WTC11 (cell line): ENCODE measurements around the gene GNMT. TPM values are rescaled to one million over a fixed set of nuclear protein-coding genes. Genes with fewer than 3 reads are reported as not detected.

Source experiments
- ATAC-seq: fragments of 200-7000 bp; cut with Tn5 transposase; 2 replicates; pipeline ENCODE4 v1.10.0; 2021; ENCODE audit warnings: mild to moderate bottlenecking, moderate library complexity
- CTCF ChIA-PET: fragments of 300-600 bp; sonication (Branson Sonifier 250); formaldehyde crosslinking; loops from one replicate; lab custom pipeline; 2021; ENCODE audit warnings: antibody characterized with exemption; lab: Charles Lee
- POLR2A ChIA-PET: fragments of 350-600 bp; sonication (Branson Sonifier 250); formaldehyde crosslinking; loops from one replicate; lab custom pipeline; 2021; ENCODE audit warnings: antibody characterized with exemption; lab: Charles Lee
- DNase-seq: peaks from one replicate; pipeline ENCODE4 v3.0.0; 2021; ENCODE audit warnings: low spot score
- H3K27ac Mint-ChIP-seq: 2 replicates; pipeline ENCODE4 v1.8.0; 2021; ENCODE audit warnings: mixed read lengths
- H3K27me3 Mint-ChIP-seq: 2 replicates; pipeline ENCODE4 v1.8.0; 2021; ENCODE audit warnings: low read depth, mild to moderate bottlenecking, moderate library complexity, mixed read lengths
- H3K36me3 Mint-ChIP-seq: 2 replicates; pipeline ENCODE4 v1.8.0; 2021; ENCODE audit warnings: mixed read lengths
- H3K4me1 Mint-ChIP-seq: 2 replicates; pipeline ENCODE4 v1.8.0; 2022; ENCODE audit warnings: mixed read lengths
- H3K4me3 Mint-ChIP-seq: 2 replicates; pipeline ENCODE4 v1.8.0; 2021; ENCODE audit warnings: mild to moderate bottlenecking, moderate library complexity, mixed read lengths
- H3K9me3 Mint-ChIP-seq: 2 replicates; pipeline ENCODE4 v1.8.0; 2021; ENCODE audit warnings: mixed read lengths
- CTCF ChIP-seq: fragments of 200-600 bp; IDR thresholded peaks from 2 replicates; pipeline ENCODE4 v1.8.0; 2022; ENCODE audit warnings: antibody characterized with exemption
- FOXJ3 ChIP-seq: sonication (generic); formaldehyde crosslinking; IDR thresholded peaks from 2 replicates; pipeline ENCODE4 v1.9.0; 2021; ENCODE audit warnings: missing genetic modification reagents, mild to moderate bottlenecking, borderline replicate concordance
- FOXP1 ChIP-seq: sonication (generic); formaldehyde crosslinking; IDR thresholded peaks from 2 replicates; pipeline ENCODE4 v1.8.0; 2022; ENCODE audit warnings: missing genetic modification reagents, mild to moderate bottlenecking, moderate library complexity, borderline replicate concordance
- GRHL2 ChIP-seq: fragments of 250-450 bp; sonication (Bioruptor Pico); IDR thresholded peaks from 2 replicates; pipeline ENCODE4 v1.8.0; 2022; ENCODE audit warnings: mild to moderate bottlenecking, moderate library complexity; ENCODE audit not compliant: insufficient replicate concordance, severe bottlenecking
- NR2C2 ChIP-seq: sonication (generic); formaldehyde crosslinking; IDR thresholded peaks from 2 replicates; pipeline ENCODE4 v1.8.0; 2022; ENCODE audit warnings: mild to moderate bottlenecking, missing genetic modification reagents
- PRRX2 ChIP-seq: fragments of 250-450 bp; sonication (Bioruptor Pico); IDR thresholded peaks from 2 replicates; pipeline ENCODE4 v1.8.0; 2021; ENCODE audit warnings: mild to moderate bottlenecking
- RORB ChIP-seq: fragments of 250-450 bp; sonication (Bioruptor Pico); IDR thresholded peaks from 2 replicates; pipeline ENCODE4 v1.9.0; 2021; ENCODE audit warnings: mild to moderate bottlenecking
- SMAD3 ChIP-seq: sonication (generic); formaldehyde crosslinking; IDR thresholded peaks from 2 replicates; pipeline ENCODE4 v1.8.0; 2022; ENCODE audit warnings: missing genetic modification reagents, mild to moderate bottlenecking, borderline replicate concordance
- ZBTB43 ChIP-seq: sonication (generic); formaldehyde crosslinking; IDR thresholded peaks from 2 replicates; pipeline ENCODE4 v1.8.1; 2023; ENCODE audit warnings: mild to moderate bottlenecking, missing genetic modification reagents
- ZNF121 ChIP-seq: sonication (generic); formaldehyde crosslinking; IDR thresholded peaks from 2 replicates; pipeline ENCODE4 v1.8.0; 2023; ENCODE audit warnings: missing genetic modification reagents
- ZNF138 ChIP-seq: sonication (generic); formaldehyde crosslinking; conservative IDR thresholded peaks from 2 replicates; pipeline ENCODE4 v1.8.1; 2022; ENCODE audit warnings: mild to moderate bottlenecking, moderate library complexity, missing genetic modification reagents
- ZNF219 ChIP-seq: sonication (generic); formaldehyde crosslinking; IDR thresholded peaks from 2 replicates; pipeline ENCODE4 v1.8.0; 2023; ENCODE audit warnings: missing genetic modification reagents, mild to moderate bottlenecking, borderline replicate concordance
- ZNF232 ChIP-seq: sonication (generic); formaldehyde crosslinking; IDR thresholded peaks from 2 replicates; pipeline ENCODE4 v1.8.0; 2022; ENCODE audit warnings: mild to moderate bottlenecking, missing genetic modification reagents
- ZNF396 ChIP-seq: fragments of 250-450 bp; sonication (Bioruptor Pico); IDR thresholded peaks from 2 replicates; pipeline ENCODE4 v1.8.0; 2021; ENCODE audit warnings: mild to moderate bottlenecking, moderate library complexity, borderline replicate concordance
- total RNA-seq: library from RNA; stranded (reverse); gene quantifications from 3 replicates; pipeline ENCODE4 v1.2.3, GENCODE V29; 2021
- TF ChIP-seq, protein P1 (sequence below): sonication (generic); formaldehyde crosslinking; IDR thresholded peaks from 2 replicates; pipeline ENCODE4 v1.8.1; 2023; ENCODE audit warnings: mild to moderate bottlenecking, missing genetic modification reagents
- TF ChIP-seq, protein P2 (sequence below): fragments of 250-450 bp; sonication (Bioruptor Pico); IDR thresholded peaks from 2 replicates; pipeline ENCODE4 v1.9.0; 2021; ENCODE audit warnings: mild to moderate bottlenecking, borderline replicate concordance
- TF ChIP-seq, protein P3 (sequence below): sonication (generic); formaldehyde crosslinking; IDR thresholded peaks from 2 replicates; pipeline ENCODE4 v1.8.0; 2022; ENCODE audit warnings: mild to moderate bottlenecking, missing genetic modification reagents
- TF ChIP-seq, protein P4 (sequence below): sonication (generic); formaldehyde crosslinking; IDR thresholded peaks from 2 replicates; pipeline ENCODE4 v1.8.1; 2022; ENCODE audit warnings: low read depth, missing genetic modification reagents, borderline replicate concordance

GNMT gene
- total RNA-seq, 1 experiment from 2014 or later, result 2.0 TPM

GRCh38 chr6:42932412-42932811, 28.1 kb upstream of the GNMT start:
- H3K4me1 Mint-ChIP-seq, result peaks cover 34% of the 10 kb centered on the region
- peaks cover 39% of the 10 kb centered on the region for H3K36me3 Mint-ChIP-seq
- H3K27me3 Mint-ChIP-seq, result no peaks in the 10 kb centered on the region
- CTCF ChIA-PET, result interaction anchor here (0.5 to 1.4 kb wide), 3 partner anchors 21 to 296 kb away, joined by 3 to 5 read pairs (median 3); partner anchors contain the start of gene DNPH1
- H3K27ac Mint-ChIP-seq, result peak overlapping the region; percentile 11
- DNase-seq (no peak), ATAC-seq (no peak)
- H3K9me3 Mint-ChIP-seq, result no peaks in the 10 kb centered on the region
- POLR2A ChIA-PET, result no interaction called here
- TF ChIP-seq FOXJ3 (CRISPR knock-in tag) (no peak), ZNF396 (CRISPR knock-in tag) (no peak), ZBTB43 (CRISPR knock-in tag) (no peak), RORB (CRISPR knock-in tag) (no peak), ZNF232 (CRISPR knock-in tag) (no peak), NR2C2 (CRISPR knock-in tag) (no peak), ZNF219 (CRISPR knock-in tag) (no peak), ZNF121 (CRISPR knock-in tag) (no peak), PRRX2 (CRISPR knock-in tag) (no peak)
- TF ChIP-seq, protein P1, sequence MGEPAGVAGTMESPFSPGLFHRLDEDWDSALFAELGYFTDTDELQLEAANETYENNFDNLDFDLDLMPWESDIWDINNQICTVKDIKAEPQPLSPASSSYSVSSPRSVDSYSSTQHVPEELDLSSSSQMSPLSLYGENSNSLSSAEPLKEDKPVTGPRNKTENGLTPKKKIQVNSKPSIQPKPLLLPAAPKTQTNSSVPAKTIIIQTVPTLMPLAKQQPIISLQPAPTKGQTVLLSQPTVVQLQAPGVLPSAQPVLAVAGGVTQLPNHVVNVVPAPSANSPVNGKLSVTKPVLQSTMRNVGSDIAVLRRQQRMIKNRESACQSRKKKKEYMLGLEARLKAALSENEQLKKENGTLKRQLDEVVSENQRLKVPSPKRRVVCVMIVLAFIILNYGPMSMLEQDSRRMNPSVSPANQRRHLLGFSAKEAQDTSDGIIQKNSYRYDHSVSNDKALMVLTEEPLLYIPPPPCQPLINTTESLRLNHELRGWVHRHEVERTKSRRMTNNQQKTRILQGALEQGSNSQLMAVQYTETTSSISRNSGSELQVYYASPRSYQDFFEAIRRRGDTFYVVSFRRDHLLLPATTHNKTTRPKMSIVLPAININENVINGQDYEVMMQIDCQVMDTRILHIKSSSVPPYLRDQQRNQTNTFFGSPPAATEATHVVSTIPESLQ, result no peak
- TF ChIP-seq, protein P2, sequence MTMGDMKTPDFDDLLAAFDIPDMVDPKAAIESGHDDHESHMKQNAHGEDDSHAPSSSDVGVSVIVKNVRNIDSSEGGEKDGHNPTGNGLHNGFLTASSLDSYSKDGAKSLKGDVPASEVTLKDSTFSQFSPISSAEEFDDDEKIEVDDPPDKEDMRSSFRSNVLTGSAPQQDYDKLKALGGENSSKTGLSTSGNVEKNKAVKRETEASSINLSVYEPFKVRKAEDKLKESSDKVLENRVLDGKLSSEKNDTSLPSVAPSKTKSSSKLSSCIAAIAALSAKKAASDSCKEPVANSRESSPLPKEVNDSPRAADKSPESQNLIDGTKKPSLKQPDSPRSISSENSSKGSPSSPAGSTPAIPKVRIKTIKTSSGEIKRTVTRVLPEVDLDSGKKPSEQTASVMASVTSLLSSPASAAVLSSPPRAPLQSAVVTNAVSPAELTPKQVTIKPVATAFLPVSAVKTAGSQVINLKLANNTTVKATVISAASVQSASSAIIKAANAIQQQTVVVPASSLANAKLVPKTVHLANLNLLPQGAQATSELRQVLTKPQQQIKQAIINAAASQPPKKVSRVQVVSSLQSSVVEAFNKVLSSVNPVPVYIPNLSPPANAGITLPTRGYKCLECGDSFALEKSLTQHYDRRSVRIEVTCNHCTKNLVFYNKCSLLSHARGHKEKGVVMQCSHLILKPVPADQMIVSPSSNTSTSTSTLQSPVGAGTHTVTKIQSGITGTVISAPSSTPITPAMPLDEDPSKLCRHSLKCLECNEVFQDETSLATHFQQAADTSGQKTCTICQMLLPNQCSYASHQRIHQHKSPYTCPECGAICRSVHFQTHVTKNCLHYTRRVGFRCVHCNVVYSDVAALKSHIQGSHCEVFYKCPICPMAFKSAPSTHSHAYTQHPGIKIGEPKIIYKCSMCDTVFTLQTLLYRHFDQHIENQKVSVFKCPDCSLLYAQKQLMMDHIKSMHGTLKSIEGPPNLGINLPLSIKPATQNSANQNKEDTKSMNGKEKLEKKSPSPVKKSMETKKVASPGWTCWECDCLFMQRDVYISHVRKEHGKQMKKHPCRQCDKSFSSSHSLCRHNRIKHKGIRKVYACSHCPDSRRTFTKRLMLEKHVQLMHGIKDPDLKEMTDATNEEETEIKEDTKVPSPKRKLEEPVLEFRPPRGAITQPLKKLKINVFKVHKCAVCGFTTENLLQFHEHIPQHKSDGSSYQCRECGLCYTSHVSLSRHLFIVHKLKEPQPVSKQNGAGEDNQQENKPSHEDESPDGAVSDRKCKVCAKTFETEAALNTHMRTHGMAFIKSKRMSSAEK, result no peak
- no peak overlapping the region for H3K4me3 Mint-ChIP-seq

- POLR2A ChIA-PET, result interaction anchor here (1.0 kb wide), 1 partner anchor 21 kb away, joined by 3 read pairs; no protein-coding TSS in a partner anchor
- DNase-seq (no peak), ATAC-seq (no peak)
- Mint-ChIP-seq H3K4me1 (peaks cover 33% of the 10 kb centered on the region), H3K27ac (peak overlapping the region; percentile 11; the same call in 1 of the 2 replicates), H3K4me3 (no peak overlapping the region), H3K27me3 (peaks cover 2% of the 10 kb centered on the region; the same call in 1 of the 2 replicates), H3K9me3 (no peaks in the 10 kb centered on the region), H3K36me3 (peaks cover 47% of the 10 kb centered on the region)
- CTCF ChIA-PET, result interaction anchor here (0.5 to 0.7 kb wide), 2 partner anchors 22 to 217 kb away, joined by 3 to 5 read pairs; no protein-coding TSS in a partner anchor
- TF ChIP-seq, protein P3, sequence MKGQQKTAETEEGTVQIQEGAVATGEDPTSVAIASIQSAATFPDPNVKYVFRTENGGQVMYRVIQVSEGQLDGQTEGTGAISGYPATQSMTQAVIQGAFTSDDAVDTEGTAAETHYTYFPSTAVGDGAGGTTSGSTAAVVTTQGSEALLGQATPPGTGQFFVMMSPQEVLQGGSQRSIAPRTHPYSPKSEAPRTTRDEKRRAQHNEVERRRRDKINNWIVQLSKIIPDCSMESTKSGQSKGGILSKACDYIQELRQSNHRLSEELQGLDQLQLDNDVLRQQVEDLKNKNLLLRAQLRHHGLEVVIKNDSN (CRISPR knock-in tag), result no peak
- TF ChIP-seq ZNF396 (CRISPR knock-in tag), result no peak
- TF ChIP-seq ZNF138 (CRISPR knock-in tag), result no peak
- no peak for TF ChIP-seq SMAD3 (CRISPR knock-in tag)
- TF ChIP-seq FOXP1 (CRISPR knock-in tag), result no peak
- TF ChIP-seq, protein P4, sequence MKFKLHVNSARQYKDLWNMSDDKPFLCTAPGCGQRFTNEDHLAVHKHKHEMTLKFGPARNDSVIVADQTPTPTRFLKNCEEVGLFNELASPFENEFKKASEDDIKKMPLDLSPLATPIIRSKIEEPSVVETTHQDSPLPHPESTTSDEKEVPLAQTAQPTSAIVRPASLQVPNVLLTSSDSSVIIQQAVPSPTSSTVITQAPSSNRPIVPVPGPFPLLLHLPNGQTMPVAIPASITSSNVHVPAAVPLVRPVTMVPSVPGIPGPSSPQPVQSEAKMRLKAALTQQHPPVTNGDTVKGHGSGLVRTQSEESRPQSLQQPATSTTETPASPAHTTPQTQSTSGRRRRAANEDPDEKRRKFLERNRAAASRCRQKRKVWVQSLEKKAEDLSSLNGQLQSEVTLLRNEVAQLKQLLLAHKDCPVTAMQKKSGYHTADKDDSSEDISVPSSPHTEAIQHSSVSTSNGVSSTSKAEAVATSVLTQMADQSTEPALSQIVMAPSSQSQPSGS (CRISPR knock-in tag), result no peak
- TF ChIP-seq, protein P2, result no peak
- no peak for TF ChIP-seq CTCF
- no peak for TF ChIP-seq GRHL2 (CRISPR knock-in tag)
These were observed 27.3 kb upstream of the GNMT start for GRCh38 chr6:42933205-42933604.
